ENCODE measurements around the gene SEMA7A.

The SEMA7A gene

DNA sequence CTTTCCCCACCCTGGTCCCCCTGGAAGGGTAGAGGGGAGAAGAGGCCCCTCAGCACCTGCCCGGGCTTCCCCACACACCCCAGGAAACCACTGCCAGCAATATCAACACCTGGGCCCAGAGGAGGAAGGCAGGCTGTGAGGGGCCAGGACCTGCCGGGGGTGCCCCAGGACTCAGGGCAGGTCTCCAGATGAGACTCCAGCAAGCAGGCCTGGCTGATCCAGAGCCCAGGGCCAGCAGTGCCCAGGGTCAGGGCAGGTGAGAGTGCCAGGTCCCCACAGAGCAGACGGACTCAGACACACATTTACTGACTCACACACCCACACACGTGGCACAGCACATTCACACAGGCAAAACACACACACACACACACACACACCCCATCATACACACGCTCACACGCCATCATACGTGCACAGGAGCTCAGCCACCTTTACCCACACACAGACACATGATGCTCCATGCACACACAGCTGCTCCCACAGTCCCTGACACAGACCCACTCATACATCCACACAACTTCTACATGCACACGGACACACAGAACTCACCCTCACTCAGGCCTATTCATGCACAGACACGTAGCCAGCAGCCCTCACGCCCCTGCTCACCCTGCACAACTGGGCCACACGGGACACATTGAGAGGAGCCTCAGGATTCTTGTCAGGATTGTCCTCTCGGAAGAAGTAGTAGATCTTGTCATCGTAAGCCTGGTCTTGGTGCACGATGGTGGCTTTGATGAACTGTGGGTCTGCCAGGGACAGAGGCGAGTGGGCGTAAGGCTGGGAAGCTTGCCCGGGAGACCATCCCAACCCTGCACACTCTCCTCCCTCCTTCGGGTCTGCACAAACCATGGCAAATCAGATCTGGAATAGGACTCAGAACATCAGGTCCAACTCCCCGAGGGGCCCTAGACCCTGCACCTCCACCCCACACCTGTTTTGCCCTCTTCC lies 17.5 kb downstream of the SEMA7A start:
- no peak for DNase-seq (ENCODE audit: low read depth, low spot score)

DNA sequence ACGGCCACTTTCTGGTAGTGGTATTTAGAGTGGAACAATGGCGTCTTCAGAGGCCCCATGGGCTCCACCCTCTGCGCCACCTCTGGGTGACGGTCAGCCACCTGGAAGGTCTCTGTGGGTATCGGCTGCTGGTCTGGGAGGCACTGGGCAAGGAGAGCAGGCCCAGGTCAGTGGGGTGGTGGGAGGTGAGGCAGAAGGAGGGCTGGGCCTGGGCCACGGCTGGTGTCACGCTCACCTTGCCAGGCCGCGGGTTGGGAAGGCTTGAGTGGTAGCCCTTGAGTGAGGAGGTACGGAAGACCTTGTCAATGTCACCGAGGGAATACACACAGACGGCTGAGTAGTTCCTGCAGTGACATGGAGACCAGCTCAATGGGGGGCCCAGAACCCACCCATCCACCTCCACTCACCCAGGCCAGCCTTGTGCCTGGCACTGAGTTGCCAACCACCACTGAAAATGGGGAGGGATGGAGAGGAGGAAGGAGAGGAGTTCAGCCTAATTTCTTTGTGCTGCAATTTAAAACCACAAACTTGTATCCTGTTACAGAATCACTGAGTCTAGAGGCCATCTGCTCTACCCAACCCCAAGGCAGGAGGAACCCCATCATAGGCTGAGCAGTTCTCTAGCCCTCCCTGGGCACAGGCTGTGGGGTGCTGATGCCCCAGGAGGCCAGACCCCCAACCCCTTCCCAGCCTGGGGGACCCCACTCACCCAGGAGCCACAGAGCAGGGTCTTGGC lies 19.0 kb downstream of the SEMA7A start:
- no peak for DNase-seq (ENCODE audit: low read depth, low spot score)

DNA sequence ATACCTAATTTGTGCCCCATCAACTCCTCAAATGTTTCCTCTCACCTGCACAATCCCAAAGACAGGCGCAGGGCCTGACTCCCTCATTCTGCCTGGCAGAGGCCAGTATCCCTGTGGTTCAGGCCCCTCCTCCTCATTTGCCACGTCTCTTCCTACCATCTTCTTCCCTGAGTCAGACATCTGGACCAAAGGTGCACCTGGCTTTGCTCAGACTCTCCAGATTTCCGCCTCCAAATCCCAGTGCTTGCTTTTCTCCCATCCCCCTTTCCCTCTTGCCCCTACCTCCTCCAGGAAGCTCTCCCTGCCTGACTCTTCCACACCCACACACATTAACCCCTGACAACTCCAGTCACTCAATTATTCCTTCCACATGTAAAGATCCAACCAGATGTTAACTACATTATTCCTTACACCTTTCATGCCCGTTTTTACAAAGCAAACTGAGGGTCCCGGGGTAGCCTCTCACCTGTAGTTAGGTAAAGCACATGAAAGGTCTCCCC lies 19.6 kb downstream of the SEMA7A start:
- no peak for DNase-seq (ENCODE audit: low read depth, low spot score)

DNA sequence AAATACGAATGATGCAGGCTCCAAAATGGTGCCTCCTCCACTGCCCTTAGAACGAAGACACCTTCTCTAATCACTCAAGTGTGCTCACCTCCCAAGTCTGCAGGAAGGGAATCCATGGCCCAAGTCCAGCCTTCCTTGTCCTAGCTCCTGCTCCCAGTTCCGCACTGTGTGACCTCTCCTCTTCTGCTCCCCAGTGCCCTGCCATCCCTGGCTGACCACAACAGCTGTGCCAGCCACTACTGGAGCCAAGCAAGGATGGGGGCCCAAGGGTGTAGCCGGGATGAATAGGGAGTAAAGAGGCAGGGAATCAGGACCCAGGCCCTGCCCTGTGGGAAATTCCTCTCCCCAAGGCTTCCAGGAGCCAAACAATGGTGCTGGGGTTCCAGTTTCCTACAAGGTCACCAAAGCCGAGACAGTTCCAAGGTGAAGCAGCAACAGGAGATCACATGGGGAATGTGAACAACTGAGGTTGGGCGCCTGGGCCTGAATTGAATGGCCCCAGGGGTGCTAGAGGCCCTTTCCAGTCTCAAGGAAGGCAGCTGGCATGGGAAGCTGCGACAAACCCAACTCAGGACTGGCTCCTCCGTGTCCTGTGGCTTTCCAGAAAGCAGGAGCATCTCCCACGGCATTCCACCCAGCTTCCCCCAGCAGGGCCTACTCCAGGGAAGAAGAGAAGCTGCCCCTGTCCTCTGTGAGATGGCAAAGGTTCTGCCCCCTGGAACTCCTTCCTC lies 20.2 kb downstream of the SEMA7A start:
- DNase-seq (ENCODE audit: low read depth, low spot score): no peak

DNA sequence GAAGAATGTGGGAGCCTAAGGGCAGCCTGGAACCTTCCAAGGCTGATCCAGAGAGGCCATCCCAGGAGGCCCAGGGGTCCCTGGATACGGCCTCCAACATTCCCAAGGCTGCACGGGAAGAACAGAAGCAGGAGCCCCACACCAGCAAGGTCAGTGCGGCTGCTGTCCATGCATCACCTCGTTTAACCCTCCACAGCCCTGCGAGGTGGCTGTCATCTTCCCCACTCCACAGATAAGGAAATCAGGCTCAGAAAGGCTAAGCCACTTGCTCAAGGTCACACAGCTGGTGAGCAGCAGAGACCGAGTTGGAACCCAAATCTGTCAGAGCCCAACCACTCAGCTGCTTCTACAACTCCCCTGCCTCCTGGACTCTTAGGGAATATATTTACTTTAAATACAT lies 21.6 kb downstream of the SEMA7A start:
- no peak for DNase-seq (ENCODE audit: low read depth, low spot score)

DNA sequence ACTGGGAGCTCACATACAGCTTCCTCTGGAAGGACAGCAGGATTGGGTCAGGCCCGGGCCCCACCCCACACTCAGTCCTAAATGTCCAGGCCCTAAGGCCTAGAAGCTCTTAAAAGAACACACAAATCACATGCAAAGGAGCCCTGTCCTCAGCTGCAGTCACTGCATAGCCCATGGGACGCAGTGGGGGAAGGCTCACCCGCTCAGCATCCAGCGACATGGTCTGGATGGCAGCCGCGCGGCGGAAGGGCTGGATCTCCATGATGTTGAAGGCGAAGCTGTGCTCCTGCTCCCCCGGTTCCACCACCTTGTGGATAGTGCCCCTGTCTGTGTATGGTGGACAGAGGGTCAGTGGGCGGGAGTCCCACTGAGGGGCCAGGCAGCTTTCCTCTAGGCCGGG lies 22.1 kb downstream of the SEMA7A start:
- DNase-seq (ENCODE audit: low read depth, low spot score): no peak

DNA sequence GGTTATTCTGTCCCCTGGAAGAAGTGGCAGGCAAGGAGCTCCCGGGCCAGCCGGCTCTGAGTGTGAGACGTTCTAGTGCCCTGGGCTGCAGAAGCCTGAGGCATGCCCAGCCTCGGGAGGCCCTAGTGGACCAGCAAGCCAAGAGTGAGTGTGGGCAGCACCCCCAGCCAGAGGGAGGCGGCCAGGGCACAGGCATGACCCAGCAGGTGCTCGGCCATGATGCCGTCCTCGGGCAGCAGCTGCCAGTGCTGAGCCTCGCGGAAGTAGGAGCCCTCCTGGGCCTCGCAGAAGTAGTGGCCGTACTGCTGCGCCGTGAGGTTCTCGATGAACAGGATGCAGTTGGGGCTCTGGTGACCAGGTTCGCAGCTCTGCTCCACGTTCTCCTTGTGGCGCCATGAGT lies 23.3 kb downstream of the SEMA7A start:
- no peak for DNase-seq (ENCODE audit: low read depth, low spot score)

DNA sequence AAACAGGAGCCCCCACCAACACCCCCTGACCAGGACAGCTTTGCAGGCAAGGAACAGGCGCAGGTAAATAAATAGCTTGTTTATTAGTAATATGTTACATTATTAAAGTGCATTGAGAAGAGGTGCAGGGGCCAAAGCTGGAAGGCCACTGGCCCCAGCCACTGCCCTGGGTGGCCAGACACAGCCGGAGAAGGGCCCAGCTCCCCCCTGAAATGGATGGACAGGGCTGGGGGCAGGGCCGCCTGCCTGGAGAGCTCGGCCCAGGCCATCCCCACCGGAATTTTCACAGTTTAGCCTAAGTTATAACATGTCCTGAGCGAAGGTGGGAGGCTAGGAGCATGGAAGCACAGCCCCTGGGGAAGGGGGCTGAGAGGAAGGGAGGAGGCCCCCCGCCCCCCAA lies 24.5 kb downstream of the SEMA7A start:
- no peak for DNase-seq (ENCODE audit: low read depth, low spot score)

DNA sequence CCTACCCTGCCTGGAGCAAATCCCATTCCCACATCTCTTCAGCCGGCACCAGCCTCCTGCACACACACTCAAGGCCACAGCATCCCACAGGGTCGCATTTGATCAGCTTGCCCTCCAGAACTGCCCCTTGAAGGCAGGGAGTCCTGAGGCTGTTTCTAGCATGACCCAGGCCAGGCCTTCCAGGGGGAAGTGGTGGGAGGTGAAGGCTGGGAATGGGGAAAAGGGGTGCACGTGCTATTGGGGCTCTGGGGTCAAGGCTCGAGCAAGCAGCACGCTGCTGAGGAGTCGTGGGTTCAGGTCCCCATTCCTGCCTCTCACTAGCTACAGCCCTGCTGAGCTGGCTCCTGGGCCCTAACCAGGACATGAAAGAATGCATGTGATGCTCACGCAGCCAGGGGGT lies 24.9 kb downstream of the SEMA7A start:
- no peak for DNase-seq (ENCODE audit: low read depth, low spot score)

DNA sequence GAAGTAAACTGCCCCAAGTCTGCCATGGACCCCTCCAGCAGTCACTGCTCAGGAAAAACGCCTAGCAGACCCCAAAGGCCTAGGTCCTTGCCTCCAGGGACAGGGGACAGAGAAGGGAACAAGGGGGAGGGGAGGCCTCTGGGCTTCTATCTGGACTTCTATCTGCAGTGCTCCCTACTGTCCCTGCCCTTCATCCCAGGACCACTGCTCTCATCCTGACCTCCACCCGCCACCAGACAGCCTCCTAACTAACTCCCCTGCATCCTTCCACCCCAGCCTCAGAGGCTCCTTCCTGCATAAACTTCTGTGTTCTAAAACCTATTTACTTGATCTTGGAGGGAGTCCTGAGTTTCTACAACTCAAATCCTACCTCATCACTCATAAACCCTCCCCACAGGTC lies 25.4 kb downstream of the SEMA7A start:
- no peak for DNase-seq (ENCODE audit: low read depth, low spot score)

DNA sequence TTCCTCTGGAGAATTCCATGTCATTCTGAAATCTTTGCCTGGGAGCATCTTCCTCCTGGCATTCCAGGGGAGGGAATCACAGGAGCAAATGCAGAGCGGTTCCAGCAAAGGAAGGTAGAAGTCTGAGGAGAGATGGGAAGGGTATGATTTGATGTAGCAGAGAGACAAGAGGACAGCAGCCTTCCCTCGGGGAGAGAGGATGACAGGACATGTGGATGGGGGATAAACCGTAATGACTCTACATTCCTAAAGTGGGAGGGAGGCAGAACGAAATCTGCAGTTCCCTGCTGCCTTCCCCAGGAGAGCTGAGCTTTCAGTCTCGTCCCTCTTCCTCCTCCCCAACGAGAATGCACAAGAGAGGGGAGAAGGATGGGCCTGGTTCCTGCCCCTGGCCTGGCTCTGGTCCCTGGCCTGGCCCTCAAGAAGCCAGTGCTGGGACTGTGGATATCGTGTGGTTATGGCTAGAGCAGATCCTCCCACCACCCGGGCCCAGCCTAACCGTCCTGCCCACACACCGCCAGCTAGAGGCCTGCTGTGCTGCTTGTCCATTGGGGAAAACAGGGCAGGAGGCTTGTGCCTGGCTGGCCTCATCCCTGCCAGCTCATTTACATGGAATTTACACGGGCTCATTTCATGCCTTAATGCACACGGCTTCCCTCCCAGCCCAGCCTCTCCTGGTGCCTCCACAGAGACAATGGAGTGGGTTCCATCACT lies 26.6 kb downstream of the SEMA7A start:
- peak; percentile 93 for DNase-seq (ENCODE audit: low read depth, low spot score)

DNA sequence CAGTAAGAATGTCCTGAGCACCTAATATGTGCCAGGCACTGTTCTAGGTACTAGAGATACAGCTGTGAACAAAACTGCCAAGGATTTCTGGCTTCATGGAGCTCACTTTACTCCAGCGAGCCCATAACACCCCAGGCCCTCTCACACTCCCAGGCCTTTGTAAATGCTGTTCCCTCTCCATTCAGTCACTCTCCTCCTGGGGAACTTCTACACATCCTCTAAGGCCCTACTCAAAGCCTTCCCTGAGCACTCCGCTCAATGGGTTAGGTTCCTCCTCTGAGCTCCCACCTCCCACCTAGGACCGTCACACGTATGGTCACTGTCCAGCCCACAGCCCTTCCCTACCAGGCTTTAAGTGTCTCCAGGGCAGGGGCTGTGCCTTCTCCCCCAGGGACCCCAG lies 27.2 kb downstream of the SEMA7A start:
- DNase-seq (ENCODE audit: low read depth, low spot score): no peak

DNA sequence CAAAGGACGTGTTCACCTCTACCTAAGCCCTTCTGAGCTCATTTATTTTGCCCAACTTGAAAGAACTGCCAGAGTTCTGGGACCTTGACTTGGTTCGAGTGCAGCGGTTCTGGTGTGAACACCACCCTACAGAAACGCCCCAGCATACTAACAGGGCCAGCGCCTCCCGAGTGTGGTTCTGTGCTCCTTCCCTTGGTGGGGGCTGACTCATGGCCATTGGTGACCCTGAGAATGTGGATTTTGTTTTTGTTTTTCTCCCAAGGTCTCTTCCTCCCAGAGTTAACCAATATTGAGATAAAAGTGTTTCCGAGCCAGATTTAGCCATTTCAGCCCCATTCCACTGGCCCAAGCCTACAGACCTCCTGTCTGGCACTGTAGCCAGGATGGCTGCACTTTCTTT lies 27.9 kb downstream of the SEMA7A start:
- DNase-seq (ENCODE audit: low read depth, low spot score): no peak

DNA sequence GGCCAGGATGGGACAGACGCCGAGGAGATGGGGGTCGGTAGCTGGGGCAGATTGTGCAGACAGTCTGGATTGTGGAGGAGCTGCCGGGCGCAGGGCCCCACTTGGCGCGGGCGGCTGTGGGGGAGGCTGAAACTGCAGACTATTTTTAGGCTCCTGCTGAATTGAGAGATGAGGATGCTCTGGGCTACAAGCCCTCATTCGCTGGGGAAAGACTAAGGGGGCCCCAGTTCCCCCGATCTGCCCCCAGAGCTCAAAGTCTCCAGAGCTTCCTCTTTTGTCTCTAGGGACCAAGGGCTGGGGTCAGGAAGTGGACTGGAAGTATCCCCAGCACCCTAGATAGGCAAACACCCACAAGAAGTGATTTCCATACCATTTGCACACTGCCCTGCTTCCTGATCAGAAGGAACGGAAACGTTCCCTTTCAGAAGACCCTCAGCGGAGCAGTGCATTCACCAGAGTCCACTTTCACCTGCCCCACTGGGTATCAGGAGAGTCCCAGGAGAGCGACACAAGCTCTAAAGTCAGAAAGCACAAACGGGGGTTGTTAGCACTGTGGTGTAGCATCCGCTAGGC lies 29.7 kb downstream of the SEMA7A start:
- no peak for DNase-seq (ENCODE audit: low read depth, low spot score)

DNA sequence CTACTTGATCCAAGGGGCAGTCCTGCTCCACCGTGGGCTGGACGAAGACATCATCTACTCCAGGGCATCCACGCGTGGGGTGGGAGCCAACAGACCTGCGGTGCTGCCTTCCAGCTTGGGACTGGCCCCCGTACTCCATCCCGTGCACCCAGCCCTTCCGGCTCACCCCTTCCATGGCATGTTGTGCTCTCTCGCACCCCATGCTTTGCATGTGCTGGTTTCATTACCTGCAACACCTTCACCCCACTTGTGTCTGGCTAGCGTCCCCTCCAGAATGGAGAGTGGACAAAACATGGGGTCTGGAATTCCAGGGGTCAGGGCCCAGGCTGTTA lies 30.2 kb downstream of the SEMA7A start:
- no peak for DNase-seq (ENCODE audit: low read depth, low spot score)

DNA sequence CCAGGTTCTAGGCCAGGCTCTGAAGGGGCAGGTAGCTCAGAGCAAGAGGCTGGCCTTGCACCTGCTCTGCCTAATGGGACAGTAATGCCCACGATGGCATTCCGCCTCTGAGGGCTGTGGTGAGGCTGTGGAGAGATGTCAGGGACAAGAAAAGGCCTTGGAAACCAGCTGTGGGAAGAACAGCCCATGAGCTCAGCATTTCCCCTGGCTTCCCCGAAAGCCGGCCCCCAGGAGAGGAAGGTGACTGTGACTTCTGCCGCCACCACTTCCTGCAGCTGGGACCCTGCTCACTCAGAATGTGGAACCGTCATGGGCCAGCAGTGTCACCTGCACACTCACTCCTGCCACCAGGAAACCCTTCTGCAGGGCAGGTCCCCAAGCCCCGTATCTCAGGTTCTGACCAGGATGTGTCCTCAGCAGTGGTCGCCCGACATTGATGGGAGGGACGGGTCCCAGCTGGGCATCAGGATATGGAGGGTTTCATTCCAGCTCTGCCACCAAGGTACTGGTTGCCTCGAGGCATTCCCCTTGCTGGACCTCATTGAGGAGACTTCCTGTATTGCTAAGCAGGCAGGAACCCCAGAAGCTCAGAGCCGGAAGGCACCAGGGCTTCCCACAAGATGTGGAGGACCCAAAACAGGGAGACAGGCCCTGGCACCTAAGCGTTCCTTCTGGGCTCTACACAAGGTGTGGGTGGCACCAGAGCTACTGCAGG lies 30.7 kb downstream of the SEMA7A start:
- DNase-seq (ENCODE audit: low read depth, low spot score): no peak

DNA sequence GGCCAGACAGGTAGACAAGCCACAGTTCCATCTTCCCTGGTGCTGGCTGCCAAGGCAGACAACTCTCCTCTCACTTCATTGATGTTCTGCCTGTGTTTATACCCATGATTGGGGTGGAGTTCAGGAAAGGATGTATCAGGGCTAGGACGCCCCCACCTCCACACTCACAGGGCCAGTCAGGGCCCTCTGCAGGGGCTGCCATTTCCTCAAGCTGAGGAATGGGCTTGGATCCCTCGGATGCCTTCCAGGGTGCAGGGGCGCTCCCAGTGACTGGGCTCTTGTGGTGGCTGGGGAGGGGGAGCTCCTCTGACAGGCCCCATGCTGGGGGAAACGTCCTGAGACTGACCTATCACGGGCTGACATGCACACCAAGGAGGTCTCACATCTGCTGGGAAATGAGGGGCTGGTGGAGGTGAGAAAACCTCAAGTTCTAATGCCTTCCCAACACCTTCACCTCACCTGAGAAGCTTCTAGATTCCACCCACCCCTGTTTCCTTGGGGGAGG lies 31.4 kb downstream of the SEMA7A start:
- DNase-seq (ENCODE audit: low read depth, low spot score): no peak

DNA sequence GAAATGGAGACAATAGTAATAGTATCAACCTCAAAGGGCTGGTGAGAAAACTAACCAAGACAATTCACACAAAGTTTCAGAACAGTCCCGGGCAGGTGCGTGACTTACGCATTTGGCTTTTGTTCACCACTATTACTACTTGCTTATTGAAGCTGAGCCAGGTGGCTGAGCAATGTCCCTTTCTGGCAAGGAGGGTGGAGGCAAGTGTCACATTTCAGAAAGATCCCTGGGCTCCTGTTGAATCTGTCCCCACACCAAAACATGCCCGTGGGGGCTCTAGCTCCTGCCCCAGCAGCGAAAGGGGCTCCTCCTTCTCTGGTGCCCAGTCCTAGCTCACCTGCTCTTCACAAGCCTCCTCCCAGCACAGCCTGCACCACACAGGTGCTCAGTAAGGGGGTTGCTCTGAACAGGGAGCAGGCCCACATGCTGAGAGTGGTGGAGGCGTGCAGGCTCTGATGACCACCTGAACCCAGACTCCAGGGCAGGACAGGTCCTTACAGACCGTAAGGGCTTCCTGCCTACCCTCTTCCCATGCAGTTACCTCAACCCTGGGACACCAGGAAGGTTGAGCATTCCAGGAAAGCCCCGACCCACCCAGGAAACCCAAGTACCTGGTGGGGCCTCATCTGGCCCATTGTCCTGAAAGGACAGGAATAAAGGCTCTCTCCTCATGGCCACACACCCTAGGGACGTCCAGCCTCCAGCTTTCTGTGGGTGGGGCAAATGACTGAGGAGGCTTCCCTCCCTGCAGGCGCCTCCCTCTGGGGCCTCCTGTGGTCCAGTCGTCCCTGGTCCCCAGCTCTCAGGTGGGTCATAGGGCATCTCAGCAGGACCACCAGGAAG lies 32.6 kb downstream of the SEMA7A start:
- no peak for DNase-seq (ENCODE audit: low read depth, low spot score)

DNA sequence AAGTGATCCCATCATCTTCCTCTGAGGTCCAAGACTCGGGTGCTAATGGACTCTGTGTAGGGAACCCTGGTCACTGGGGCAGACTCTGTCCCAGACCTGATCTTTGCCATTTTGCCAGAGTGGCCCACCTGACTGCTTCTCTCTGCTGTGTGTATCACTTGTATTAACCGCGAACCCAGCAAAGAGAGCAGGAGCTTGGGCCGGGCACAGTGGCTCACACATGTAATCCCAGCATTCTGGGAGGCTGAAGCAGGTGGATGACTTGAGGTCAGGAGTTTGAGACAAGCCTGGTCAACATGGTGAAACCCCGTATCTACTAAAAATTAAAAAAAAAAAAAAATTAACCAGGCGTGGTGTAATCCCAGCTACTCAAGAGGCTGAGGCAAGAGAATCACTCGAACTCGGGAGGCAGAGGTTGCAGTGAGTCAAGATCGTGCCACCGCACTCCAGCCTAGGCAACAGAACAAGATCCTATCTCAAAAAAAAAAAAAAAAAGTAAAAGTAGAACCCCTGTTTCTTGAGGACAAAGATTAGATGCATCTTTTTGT lies 33.4 kb downstream of the SEMA7A start:
- DNase-seq (ENCODE audit: low read depth, low spot score): no peak

All from astrocyte of the hippocampus (primary cell).